Kidney epithelial cell (primary cell): ENCODE data around the gene CERS1. TPM values are rescaled to one million over a fixed set of nuclear protein-coding genes. Genes with fewer than 3 reads are reported as not detected.

ENCODE experiments used
- DNase-seq: peaks from one replicate; pipeline ENCODE4 v3.0.0-alpha.2; 2010; ENCODE audit warnings: low read depth
- H3K27me3 ChIP-seq: 2 replicates; pipeline ENCODE4 v1.6.0; 2011; ENCODE audit warnings: low read length; ENCODE audit not compliant: control insufficient read depth, insufficient read depth
- H3K36me3 ChIP-seq: 2 replicates; pipeline ENCODE4 v1.5.1; 2011; ENCODE audit warnings: low read length; ENCODE audit not compliant: control insufficient read depth, insufficient read depth
- H3K4me3 ChIP-seq: 2 replicates; pipeline ENCODE4 v1.5.1; 2011; ENCODE audit warnings: low read depth, mild to moderate bottlenecking, control low read depth, low read length
- CTCF ChIP-seq: IDR thresholded peaks from 2 replicates; pipeline ENCODE4 v1.5.1; 2011; ENCODE audit warnings: mild to moderate bottlenecking, moderate library complexity, low read length, control low read depth, inconsistent platforms; ENCODE audit not compliant: insufficient read depth, poor library complexity, severe bottlenecking
- total RNA-seq: library from RNA; depleted of rRNA; stranded (reverse); fragments of >200 nt; gene quantifications from 2 replicates; pipeline ENCODE4 v1.2.3, GENCODE V29; 2015

CERS1 gene
- total RNA-seq, 1 donor from 2014 or later: 2.9 TPM

- no peak overlapping the region for H3K4me3 ChIP-seq
- no peaks in the 10 kb centered on the region for H3K36me3 ChIP-seq
- peaks cover 32% of the 10 kb centered on the region for H3K27me3 ChIP-seq
- no peak for TF ChIP-seq CTCF
- DNase-seq: no peak
These were observed 1.5 kb downstream of the CERS1 start for GRCh38 chr19:18894254-18895037.

GRCh38 chr19:18893587-18894253 lies 2.2 kb downstream of the CERS1 start:
- H3K4me3 ChIP-seq: no peak overlapping the region
- H3K36me3 ChIP-seq: no peaks in the 10 kb centered on the region
- no peak for DNase-seq
- TF ChIP-seq CTCF: no peak
- peaks cover 32% of the 10 kb centered on the region for H3K27me3 ChIP-seq

- H3K4me3 ChIP-seq: no peak overlapping the region
- no peak for DNase-seq
- TF ChIP-seq CTCF: no peak
- no peaks in the 10 kb centered on the region for H3K36me3 ChIP-seq
- peaks cover 21% of the 10 kb centered on the region for H3K27me3 ChIP-seq
These were observed 5.8 kb downstream of the CERS1 start for GRCh38 chr19:18889949-18890745.

- TF ChIP-seq CTCF: no peak
- H3K27me3 ChIP-seq: peaks cover 2% of the 10 kb centered on the region
- no peak overlapping the region for H3K4me3 ChIP-seq
- H3K36me3 ChIP-seq: no peaks in the 10 kb centered on the region
- DNase-seq: no peak
These were observed 9.0 kb downstream of the CERS1 start for GRCh38 chr19:18886972-18887371.

- no peak overlapping the region for H3K4me3 ChIP-seq
- no peaks in the 10 kb centered on the region for H3K36me3 ChIP-seq
- TF ChIP-seq CTCF: no peak
- no peak for DNase-seq
- peaks cover 2% of the 10 kb centered on the region for H3K27me3 ChIP-seq
These were observed 12.2 kb downstream of the CERS1 start for GRCh38 chr19:18883526-18884304.
